ENCODE measurements around the gene S100A5.

DNA sequence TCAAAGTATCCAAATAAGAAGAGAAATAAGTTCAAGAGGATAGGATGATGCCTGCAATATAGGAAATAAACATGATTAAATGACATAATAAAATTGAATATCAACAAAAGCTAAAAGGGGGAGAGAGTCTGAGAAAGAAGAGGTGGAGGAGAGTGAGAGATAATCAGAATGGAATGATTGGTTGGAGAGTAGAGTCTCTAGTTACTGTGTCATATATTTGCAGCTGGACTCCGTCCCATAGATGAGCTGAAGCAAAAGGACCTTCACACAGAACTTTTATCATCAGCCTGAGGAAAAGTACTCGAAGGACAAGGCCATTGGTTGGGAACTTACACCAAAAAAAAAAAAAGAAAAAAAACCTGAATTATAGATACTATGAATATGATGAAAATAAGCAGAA is 47.7 kb upstream of the S100A5 start:
- TF ChIP-seq, protein P1, sequence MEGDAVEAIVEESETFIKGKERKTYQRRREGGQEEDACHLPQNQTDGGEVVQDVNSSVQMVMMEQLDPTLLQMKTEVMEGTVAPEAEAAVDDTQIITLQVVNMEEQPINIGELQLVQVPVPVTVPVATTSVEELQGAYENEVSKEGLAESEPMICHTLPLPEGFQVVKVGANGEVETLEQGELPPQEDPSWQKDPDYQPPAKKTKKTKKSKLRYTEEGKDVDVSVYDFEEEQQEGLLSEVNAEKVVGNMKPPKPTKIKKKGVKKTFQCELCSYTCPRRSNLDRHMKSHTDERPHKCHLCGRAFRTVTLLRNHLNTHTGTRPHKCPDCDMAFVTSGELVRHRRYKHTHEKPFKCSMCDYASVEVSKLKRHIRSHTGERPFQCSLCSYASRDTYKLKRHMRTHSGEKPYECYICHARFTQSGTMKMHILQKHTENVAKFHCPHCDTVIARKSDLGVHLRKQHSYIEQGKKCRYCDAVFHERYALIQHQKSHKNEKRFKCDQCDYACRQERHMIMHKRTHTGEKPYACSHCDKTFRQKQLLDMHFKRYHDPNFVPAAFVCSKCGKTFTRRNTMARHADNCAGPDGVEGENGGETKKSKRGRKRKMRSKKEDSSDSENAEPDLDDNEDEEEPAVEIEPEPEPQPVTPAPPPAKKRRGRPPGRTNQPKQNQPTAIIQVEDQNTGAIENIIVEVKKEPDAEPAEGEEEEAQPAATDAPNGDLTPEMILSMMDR (IDR thresholded peaks at IDR 0.05), result no peak
- TF ChIP-seq POLR2A (IDR thresholded peaks at IDR 0.05), result no peak
